T-helper 2 cell (primary cell): ENCODE results near the gene LTBP2.
"Not testable (repeated sequence)": the region's sequence is repeated elsewhere in the genome, so short reads cannot be mapped to it uniquely, and the experiment has no call there.

Experiments
- DNase-seq, 5 experiments: peaks; one replicate each; pipeline versions ENCODE4 v3.0.0 to v3.0.0-alpha.2; 2012 to 2022

The LTBP2 gene

GRCh38 chr14:74549588-74549987 is 62.4 kb downstream of the LTBP2 start:
- no peak for DNase-seq

GRCh38 chr14:74548881-74549280 is 63.2 kb downstream of the LTBP2 start:
- DNase-seq = no peak

GRCh38 chr14:74547331-74547927 is 64.6 kb downstream of the LTBP2 start:
- no peak for DNase-seq

- DNase-seq = no peak
These were observed 65.6 kb downstream of the LTBP2 start for GRCh38 chr14:74546416-74546815.

GRCh38 chr14:74545386-74545785 is 66.7 kb downstream of the LTBP2 start:
- DNase-seq = no peak

GRCh38 chr14:74543771-74544438 is 68.1 kb downstream of the LTBP2 start:
- no peak for DNase-seq

- no peak for DNase-seq
These were observed 69.9 kb downstream of the LTBP2 start for GRCh38 chr14:74542056-74542685.

- DNase-seq = no peak
These were observed 70.8 kb downstream of the LTBP2 start for GRCh38 chr14:74541225-74541624.

GRCh38 chr14:74539503-74539902 is 72.5 kb downstream of the LTBP2 start:
- DNase-seq = no peak

- no peak for DNase-seq
These were observed 73.3 kb downstream of the LTBP2 start for GRCh38 chr14:74538411-74539391.

- not testable (repeated sequence) for DNase-seq
These were observed 75.7 kb downstream of the LTBP2 start for GRCh38 chr14:74536336-74536735.

- DNase-seq = no peak
These were observed 76.2 kb downstream of the LTBP2 start for GRCh38 chr14:74535756-74536325.

- DNase-seq = no peak
These were observed 78.5 kb downstream of the LTBP2 start for GRCh38 chr14:74533576-74533975.

GRCh38 chr14:74532246-74532645 is 79.8 kb downstream of the LTBP2 start:
- no peak for DNase-seq

GRCh38 chr14:74531467-74531866 is 80.6 kb downstream of the LTBP2 start:
- DNase-seq = no peak

- DNase-seq = no peak
These were observed 81.0 kb downstream of the LTBP2 start for GRCh38 chr14:74531006-74531405.

GRCh38 chr14:74528886-74529285 is 83.2 kb downstream of the LTBP2 start:
- no peak for DNase-seq

GRCh38 chr14:74528406-74528805 is 83.6 kb downstream of the LTBP2 start:
- DNase-seq = no peak

GRCh38 chr14:74527736-74528280 is 84.2 kb downstream of the LTBP2 start:
- DNase-seq = no peak

GRCh38 chr14:74526854-74527585 is 85.0 kb downstream of the LTBP2 start:
- no peak for DNase-seq

GRCh38 chr14:74525361-74525851 is 86.6 kb downstream of the LTBP2 start:
- no peak for DNase-seq

- no peak for DNase-seq
These were observed 87.3 kb downstream of the LTBP2 start for GRCh38 chr14:74524812-74525135.
